HG03342 (cell line): ENCODE measurements around the gene EOGT.

Experiments used
- ATAC-seq: cut with Tn5 transposase; IDR thresholded peaks from one replicate; pipeline ENCODE4 v1.9.1; 2021; ENCODE audit warnings: mild to moderate bottlenecking, moderate library complexity; ENCODE audit not compliant: unreplicated experiment

The EOGT gene

DNA sequence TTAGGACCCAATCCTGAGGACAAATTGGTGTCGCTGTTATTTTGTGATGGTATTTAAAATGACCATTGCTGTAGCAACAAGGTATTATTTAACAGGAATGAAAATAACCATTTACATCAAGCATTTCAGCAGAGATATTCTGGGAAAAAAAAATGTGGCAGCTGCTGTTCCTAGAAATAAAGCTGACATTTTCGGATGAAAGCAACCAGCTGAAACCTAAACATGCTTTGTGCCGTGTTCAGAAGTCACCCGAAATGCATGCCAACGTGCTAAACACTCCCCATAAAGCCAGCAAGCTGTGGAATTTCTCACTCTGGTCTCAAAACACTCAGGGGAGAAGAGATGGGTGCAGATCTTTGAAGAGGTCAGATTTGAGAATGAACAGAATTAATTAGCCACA lies 49.6 kb downstream of the EOGT start:
- no peak for ATAC-seq

GRCh38 chr3:68963376-68963775 lies 50.1 kb downstream of the EOGT start:
- no peak for ATAC-seq

- no peak for ATAC-seq
Measured at GRCh38 chr3:68958932-68959331, 54.6 kb downstream of the EOGT start.

DNA sequence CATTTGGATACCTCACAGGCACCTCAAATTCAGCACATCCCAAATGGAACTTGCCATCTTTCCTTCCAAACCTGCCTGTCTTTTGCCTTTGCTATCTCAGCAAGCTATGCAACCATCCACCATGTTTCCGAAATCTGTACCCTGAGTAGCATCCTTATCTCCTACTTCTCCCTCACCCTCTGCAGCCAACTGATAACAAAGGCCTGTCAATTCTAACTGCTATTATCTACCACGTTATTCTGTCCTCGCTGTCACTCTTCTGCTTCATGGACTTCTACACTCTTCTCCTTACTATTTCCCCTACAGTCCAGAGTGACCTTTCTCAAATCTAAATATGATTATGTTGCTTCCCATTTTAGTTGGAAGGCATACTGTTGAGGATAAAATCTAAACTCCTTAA lies 55.6 kb downstream of the EOGT start:
- no peak for ATAC-seq

DNA sequence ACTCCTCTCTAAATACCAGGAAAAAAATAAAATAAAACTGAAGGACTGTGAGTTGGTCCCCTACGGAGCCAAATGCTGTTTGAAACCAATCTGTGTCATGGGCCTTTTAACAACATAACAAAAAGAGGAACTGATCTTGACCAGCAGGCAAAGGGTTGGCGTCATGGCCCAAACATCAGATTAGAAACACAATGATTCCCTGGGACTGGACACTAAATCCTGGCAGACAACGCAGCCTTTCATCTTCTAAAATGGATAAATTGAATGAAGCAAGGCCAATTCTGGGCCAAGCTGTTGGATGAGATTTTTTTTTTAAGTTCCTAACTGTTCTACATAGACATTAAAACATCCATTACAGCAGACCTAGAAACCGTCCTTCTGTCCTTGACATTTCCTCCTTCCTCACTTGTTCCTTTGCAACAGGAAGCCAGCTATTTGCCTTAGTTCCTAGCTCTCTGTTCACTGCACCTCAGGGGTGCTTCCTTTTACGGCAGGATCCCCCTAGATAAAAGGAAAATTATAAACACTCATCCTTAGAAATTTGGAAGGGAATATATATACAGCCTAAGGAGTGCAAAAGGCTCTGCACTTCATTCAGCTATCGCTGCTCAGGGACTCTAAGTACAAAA lies 59.6 kb downstream of the EOGT start:
- ATAC-seq = peak; percentile 47

GRCh38 chr3:68945225-68945624 lies 68.3 kb downstream of the EOGT start:
- no peak for ATAC-seq

DNA sequence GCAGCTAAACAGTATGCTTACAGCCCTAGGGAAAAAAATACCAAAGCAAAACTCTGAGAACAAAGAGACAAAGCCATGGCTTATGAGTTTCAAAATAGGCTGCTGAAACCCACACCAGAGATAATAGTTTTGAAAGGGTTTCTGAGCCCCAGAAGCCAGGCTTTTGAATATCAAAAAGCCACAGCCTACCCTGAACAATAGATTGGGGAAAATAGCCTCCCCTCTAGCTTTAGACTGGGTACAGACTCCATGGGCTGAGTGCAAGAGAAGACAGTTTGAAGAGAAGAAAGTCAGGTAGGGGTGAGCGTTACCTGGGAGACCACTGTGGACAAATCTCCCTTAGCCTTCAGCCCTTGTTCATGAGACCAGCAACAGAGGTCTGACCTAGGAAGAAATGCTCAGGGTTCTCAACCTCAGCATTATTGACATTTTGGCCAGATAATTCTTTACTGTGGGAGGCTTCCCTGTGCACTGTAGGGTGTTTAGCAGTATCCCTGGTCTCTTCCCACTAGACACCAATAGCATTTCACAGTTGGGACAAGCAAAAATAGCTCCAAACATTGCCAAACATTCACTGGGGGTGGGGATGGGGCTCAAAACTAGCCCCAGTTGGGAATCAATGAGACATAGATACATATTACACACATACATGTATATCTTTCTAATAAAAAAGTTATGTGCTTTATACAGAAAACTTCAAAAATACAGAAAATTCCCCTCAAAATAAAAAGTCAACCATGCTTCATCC lies 69.6 kb downstream of the EOGT start:
- no peak for ATAC-seq

DNA sequence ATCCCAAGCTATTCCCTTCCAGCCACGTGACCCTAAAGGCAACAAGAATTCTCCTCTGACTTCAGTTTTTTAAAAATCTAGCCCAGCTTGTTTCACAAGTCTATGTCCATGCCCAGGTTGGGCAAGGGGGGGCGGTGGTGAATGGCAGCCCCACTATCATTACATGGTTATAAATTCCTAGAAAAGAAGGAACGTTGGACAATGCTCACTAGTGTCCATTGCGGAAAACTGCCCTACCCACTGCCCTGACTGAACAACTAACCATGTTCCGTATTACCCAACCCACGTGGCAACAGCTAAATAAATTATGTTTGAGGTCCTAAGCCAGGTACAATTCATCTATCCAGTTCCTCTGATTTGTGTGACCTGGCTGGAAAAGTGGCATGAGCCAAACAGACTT lies 72.4 kb downstream of the EOGT start:
- no peak for ATAC-seq

- ATAC-seq = no peak
Measured at GRCh38 chr3:68936856-68937255, 76.6 kb downstream of the EOGT start.

- ATAC-seq = no peak
Measured at GRCh38 chr3:68935778-68936177, 77.7 kb downstream of the EOGT start.

GRCh38 chr3:68931406-68932149 lies 81.9 kb downstream of the EOGT start:
- ATAC-seq = no peak
